Calu3 (cell line): ENCODE data around the gene PBOV1. TPM values are rescaled to one million over a fixed set of nuclear protein-coding genes. Genes with fewer than 3 reads are reported as not detected.

Experiments used
- Bru-seq: library from RNA; stranded (reverse); fragments of 400-500 nt; gene quantifications from one replicate; lab custom pipeline; 2021; lab: Mats Ljungman, UMichigan
- BruChase-seq, 2 experiments: library from RNA; stranded (reverse); fragments of 400-500 nt; gene quantifications; one replicate each; lab custom pipeline; 2021; lab: Mats Ljungman, UMichigan
- BruUV-seq: library from RNA; stranded (reverse); fragments of 400-500 nt; replicated peaks from 2 replicates; lab custom pipeline; 2021; lab: Mats Ljungman, UMichigan
- CTCF ChIA-PET: fragments of 300-600 bp; sonication (Branson Sonifier 250); formaldehyde crosslinking; loops from one replicate; lab custom pipeline; 2022; ENCODE audit warnings: antibody characterized with exemption; lab: Charles Lee
- DNase-seq: peaks from one replicate; pipeline ENCODE4 v3.0.0; 2022
- H3K27ac Mint-ChIP-seq: one replicate; pipeline ENCODE4 v1.8.0; 2022; ENCODE audit warnings: mixed read lengths; ENCODE audit not compliant: unreplicated experiment
- H3K27me3 Mint-ChIP-seq: one replicate; pipeline ENCODE4 v1.8.0; 2022; ENCODE audit warnings: mixed read lengths; ENCODE audit not compliant: unreplicated experiment
- H3K36me3 Mint-ChIP-seq: one replicate; pipeline ENCODE4 v1.8.0; 2022; ENCODE audit warnings: mild to moderate bottlenecking, moderate library complexity, mixed read lengths; ENCODE audit not compliant: insufficient read depth, unreplicated experiment
- H3K4me1 Mint-ChIP-seq: one replicate; pipeline ENCODE4 v1.8.0; 2022; ENCODE audit warnings: mild to moderate bottlenecking, low read depth, mixed read lengths; ENCODE audit not compliant: unreplicated experiment
- H3K4me3 Mint-ChIP-seq: one replicate; pipeline ENCODE4 v1.8.0; 2022; ENCODE audit warnings: mild to moderate bottlenecking, low read depth, moderate library complexity, mixed read lengths; ENCODE audit not compliant: unreplicated experiment
- H3K9me3 Mint-ChIP-seq: one replicate; pipeline ENCODE4 v1.8.0; 2022; ENCODE audit warnings: low read depth, mixed read lengths; ENCODE audit not compliant: unreplicated experiment
- intact Hi-C: fragments of 100-400 bp; cut with micrococcal nuclease; formaldehyde crosslinking; loops from one replicate; pipeline ENCODE4 v1.10.0; 2022; ENCODE audit not compliant: unreplicated experiment
- long read RNA-seq: library from polyadenylated mRNA; stranded (forward); transcript quantifications from one replicate; pipeline ENCODE4 v2.0.0, GENCODE V29; 2022
- total RNA-seq: library from RNA; stranded (reverse); gene quantifications from 2 replicates; pipeline ENCODE4 v1.2.3, GENCODE V29; 2022
- TF ChIP-seq, protein P1 (sequence below): fragments of 200-600 bp; IDR thresholded peaks from one replicate; pipeline ENCODE4 v1.8.0; 2022; ENCODE audit warnings: antibody characterized with exemption; ENCODE audit not compliant: unreplicated experiment

The PBOV1 gene
- total RNA-seq: not detected in 2 replicates
- not detected for Bru-seq, nascent RNA
- BruChase-seq, experiment 1, labeled RNA remaining after a 6-hour chase: not detected
- BruChase-seq, experiment 2, labeled RNA remaining after a 2-hour chase: percentile 15 among the genes with signal in this experiment
- long read RNA-seq: 0 reads

DNA sequence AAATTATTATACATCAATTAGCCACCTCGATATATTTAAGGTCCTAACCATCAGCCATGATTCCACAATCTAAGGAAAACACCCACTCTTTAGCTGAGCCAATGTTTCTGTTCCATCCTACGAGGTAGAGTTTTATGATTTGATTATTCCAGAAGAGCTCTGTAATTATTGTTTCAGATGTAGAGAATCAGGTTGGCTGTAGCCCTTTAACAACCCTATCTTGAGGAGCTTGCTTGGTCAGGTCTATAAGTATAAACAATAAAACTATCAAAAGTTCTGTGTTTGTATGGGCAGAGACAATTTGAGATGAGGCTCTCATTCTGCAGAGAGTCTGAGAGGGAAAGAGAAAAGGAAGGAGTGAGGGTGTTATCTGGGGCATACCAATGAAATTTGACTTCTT lies at the start of gene PBOV1:
TSS of gene PBOV1 (minus strand) at position 43 of the 400 bp plus-strand sequence. CDS start 96 bp downstream, outside the sequence.
- no peaks in the 10 kb centered on the region for H3K27me3 Mint-ChIP-seq
- CTCF ChIA-PET: no interaction called here
- H3K4me3 Mint-ChIP-seq: no peak within 1 kb of the TSS
- H3K4me1 Mint-ChIP-seq: no peaks in the 10 kb centered on the region
- no peak within 1 kb of the TSS for H3K27ac Mint-ChIP-seq
- intact Hi-C loops: no loop called here
- DNase-seq: no peak
- H3K36me3 Mint-ChIP-seq: no peaks in the 10 kb centered on the region
- H3K9me3 Mint-ChIP-seq: no peaks in the 10 kb centered on the region
- BruUV-seq: no TSS peak
- TF ChIP-seq, protein P1, sequence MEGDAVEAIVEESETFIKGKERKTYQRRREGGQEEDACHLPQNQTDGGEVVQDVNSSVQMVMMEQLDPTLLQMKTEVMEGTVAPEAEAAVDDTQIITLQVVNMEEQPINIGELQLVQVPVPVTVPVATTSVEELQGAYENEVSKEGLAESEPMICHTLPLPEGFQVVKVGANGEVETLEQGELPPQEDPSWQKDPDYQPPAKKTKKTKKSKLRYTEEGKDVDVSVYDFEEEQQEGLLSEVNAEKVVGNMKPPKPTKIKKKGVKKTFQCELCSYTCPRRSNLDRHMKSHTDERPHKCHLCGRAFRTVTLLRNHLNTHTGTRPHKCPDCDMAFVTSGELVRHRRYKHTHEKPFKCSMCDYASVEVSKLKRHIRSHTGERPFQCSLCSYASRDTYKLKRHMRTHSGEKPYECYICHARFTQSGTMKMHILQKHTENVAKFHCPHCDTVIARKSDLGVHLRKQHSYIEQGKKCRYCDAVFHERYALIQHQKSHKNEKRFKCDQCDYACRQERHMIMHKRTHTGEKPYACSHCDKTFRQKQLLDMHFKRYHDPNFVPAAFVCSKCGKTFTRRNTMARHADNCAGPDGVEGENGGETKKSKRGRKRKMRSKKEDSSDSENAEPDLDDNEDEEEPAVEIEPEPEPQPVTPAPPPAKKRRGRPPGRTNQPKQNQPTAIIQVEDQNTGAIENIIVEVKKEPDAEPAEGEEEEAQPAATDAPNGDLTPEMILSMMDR: no peak

DNA sequence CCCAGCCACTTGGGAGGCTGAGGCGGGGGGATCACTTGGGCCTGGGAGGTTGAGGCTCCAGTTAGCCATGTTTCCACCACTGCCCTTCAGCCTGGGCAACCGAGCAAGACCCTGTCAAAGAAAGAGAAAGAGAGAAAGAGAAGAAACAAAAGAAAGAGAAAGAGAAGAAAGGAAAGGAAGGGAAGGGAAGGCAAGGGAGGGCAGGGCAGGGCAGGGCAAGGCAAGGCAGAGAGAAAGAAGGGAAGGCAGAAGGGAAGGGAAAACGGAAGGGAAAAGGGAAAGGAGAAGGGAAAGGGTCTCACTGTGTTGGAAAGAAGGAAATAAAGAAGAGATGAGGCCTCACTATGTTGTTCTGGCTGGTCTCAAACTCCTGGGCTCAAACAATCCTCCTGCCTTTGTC lies 47.8 kb upstream of the PBOV1 start:
- intact Hi-C loops: no loop called here
- Mint-ChIP-seq H3K9me3 (no peaks in the 10 kb centered on the region), H3K27ac (no peak overlapping the region), H3K4me1 (no peaks in the 10 kb centered on the region), H3K4me3 (no peak overlapping the region), H3K36me3 (peaks cover 8% of the 10 kb centered on the region), H3K27me3 (no peaks in the 10 kb centered on the region)
- CTCF ChIA-PET: no interaction called here
- BruUV-seq: no TSS peak
- TF ChIP-seq, protein P1: no peak
- no peak for DNase-seq

DNA sequence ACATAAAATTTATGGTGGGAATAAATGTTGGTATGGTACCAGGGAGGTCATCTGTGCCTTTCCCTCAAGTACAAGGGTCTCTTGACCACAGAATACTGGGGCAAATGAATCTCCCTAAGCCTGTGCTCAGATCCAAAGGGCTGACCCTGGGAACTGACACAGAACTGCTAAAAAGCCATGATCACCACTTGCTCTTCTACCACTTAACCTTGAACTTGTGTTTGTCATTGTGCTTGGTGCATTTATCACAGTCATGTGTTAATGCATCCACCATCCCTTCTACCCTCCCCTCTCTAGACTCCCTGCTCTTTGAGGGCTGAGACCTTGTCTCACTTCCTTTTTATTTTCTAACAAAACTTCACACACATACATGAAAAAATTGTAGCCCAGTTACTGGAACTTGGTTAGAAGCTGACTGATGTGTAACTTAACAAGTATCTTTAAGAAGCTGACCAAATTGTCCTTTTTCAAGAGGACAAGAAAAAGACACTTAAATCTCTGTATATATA lies 46.1 kb upstream of the PBOV1 start:
- no TSS peak for BruUV-seq
- H3K9me3 Mint-ChIP-seq: no peaks in the 10 kb centered on the region

DNA sequence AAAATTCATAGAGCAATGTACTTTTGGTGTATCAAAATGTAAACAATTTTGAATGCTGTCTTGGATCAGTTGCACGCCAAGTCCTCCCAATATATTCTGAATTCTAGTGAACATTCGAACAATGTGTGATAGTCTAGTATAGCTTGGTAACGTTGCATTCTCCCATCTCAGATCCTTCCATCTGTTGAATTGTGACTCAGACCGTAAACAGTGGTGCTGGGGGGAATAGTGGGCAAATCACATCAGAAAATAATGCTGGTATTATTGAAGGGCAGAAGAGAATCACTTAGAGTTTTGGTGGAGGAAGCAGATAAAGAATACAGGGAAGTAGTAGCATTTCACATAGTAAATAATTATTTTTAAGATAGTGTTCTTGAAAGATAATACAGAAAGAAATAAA lies 45.7 kb upstream of the PBOV1 start:
- intact Hi-C loops: no loop called here
- H3K9me3 Mint-ChIP-seq: no peaks in the 10 kb centered on the region
- DNase-seq: no peak
- peaks cover 8% of the 10 kb centered on the region for H3K36me3 Mint-ChIP-seq
- TF ChIP-seq, protein P1: no peak
- H3K4me3 Mint-ChIP-seq: no peak overlapping the region
- no peak overlapping the region for H3K27ac Mint-ChIP-seq
- H3K4me1 Mint-ChIP-seq: no peaks in the 10 kb centered on the region
- CTCF ChIA-PET: no interaction called here
- no TSS peak for BruUV-seq
- H3K27me3 Mint-ChIP-seq: no peaks in the 10 kb centered on the region

More for the DNA sequence above, 46.1 kb upstream of the PBOV1 start:
- Mint-ChIP-seq H3K4me3 (no peak overlapping the region), H3K27me3 (no peaks in the 10 kb centered on the region), H3K36me3 (peaks cover 8% of the 10 kb centered on the region), H3K27ac (no peak overlapping the region), H3K4me1 (no peaks in the 10 kb centered on the region)
- intact Hi-C loops: no loop called here
- DNase-seq: no peak
- TF ChIP-seq, protein P1: no peak
- CTCF ChIA-PET: no interaction called here
